ENCODE data around the gene ABI1.
A peak's percentile ranks its signal among the peaks of the same experiment; 100 is the strongest.
"Not testable (repeated sequence)": the region's sequence is repeated elsewhere in the genome, so short reads cannot be mapped to it uniquely, and the experiment has no call there.

ABI1 gene

GRCh38 chr10:26789779-26790178 is 71.0 kb downstream of the ABI1 start:
- H3K27me3 ChIP-seq (ENCODE audit: insufficient read depth, low read length); H3K27ac ChIP-seq (ENCODE audit: low read depth, low read length); H3K36me3 ChIP-seq (ENCODE audit: insufficient read depth, low read length); H2AFZ ChIP-seq (ENCODE audit: low read length, unreplicated experiment); H3K4me1 ChIP-seq (ENCODE audit: control insufficient read depth, insufficient read depth, low read length, unreplicated experiment); H3K4me3 ChIP-seq (ENCODE audit: low read depth, low read length): not testable (repeated sequence)
- H3K79me2 ChIP-seq (ENCODE audit: control insufficient read depth, insufficient read depth, low read length, unreplicated experiment), result peaks cover 33% of the 10 kb centered on the region

- Histone ChIP-seq H3K4me1 (ENCODE audit: control insufficient read depth, insufficient read depth, low read length, unreplicated experiment) (peaks cover 3% of the 10 kb centered on the region), H3K36me3 (ENCODE audit: insufficient read depth, low read length) (no peaks in the 10 kb centered on the region), H3K27ac (ENCODE audit: low read depth, low read length) (no peak overlapping the region), H3K27me3 (ENCODE audit: insufficient read depth, low read length) (no peaks in the 10 kb centered on the region), H2AFZ (ENCODE audit: low read length, unreplicated experiment) (no peak overlapping the region), H3K79me2 (ENCODE audit: control insufficient read depth, insufficient read depth, low read length, unreplicated experiment) (peaks cover 40% of the 10 kb centered on the region), H3K4me3 (ENCODE audit: low read depth, low read length) (no peak overlapping the region)
These were observed 73.4 kb downstream of the ABI1 start for GRCh38 chr10:26787362-26787761.

DNA sequence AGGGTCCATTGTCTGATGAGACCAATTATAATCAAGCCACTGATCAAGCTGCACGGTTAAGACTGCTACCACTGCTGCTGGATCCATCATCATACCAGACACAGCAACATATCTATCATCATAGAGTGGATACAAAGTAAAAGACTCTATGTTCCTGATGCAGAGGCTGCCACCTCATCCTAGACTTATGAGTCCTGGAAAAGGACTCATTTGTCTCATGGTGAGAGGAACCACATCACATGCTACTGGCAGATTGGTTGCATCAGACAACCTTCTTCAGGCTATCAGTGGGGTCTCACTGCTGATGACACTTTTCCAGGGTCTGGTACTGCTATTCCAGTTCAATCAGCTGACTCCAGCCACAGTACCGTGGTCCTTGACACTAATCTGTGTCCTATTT is 79.0 kb downstream of the ABI1 start:
- H3K4me3 ChIP-seq (ENCODE audit: low read depth, low read length), result peak overlapping the region; percentile 30; the same call in 1 of the 2 replicates
- H3K4me1 ChIP-seq (ENCODE audit: control insufficient read depth, insufficient read depth, low read length, unreplicated experiment), result peaks cover 22% of the 10 kb centered on the region
- H3K27me3 ChIP-seq (ENCODE audit: insufficient read depth, low read length), result no peaks in the 10 kb centered on the region
- H2AFZ ChIP-seq (ENCODE audit: low read length, unreplicated experiment), result no peak overlapping the region
- peak overlapping the region; percentile 83 for H3K27ac ChIP-seq (ENCODE audit: low read depth, low read length)
- no peaks in the 10 kb centered on the region; the same call in 1 of the 2 replicates for H3K36me3 ChIP-seq (ENCODE audit: insufficient read depth, low read length)
- H3K79me2 ChIP-seq (ENCODE audit: control insufficient read depth, insufficient read depth, low read length, unreplicated experiment), result peaks cover 60% of the 10 kb centered on the region

DNA sequence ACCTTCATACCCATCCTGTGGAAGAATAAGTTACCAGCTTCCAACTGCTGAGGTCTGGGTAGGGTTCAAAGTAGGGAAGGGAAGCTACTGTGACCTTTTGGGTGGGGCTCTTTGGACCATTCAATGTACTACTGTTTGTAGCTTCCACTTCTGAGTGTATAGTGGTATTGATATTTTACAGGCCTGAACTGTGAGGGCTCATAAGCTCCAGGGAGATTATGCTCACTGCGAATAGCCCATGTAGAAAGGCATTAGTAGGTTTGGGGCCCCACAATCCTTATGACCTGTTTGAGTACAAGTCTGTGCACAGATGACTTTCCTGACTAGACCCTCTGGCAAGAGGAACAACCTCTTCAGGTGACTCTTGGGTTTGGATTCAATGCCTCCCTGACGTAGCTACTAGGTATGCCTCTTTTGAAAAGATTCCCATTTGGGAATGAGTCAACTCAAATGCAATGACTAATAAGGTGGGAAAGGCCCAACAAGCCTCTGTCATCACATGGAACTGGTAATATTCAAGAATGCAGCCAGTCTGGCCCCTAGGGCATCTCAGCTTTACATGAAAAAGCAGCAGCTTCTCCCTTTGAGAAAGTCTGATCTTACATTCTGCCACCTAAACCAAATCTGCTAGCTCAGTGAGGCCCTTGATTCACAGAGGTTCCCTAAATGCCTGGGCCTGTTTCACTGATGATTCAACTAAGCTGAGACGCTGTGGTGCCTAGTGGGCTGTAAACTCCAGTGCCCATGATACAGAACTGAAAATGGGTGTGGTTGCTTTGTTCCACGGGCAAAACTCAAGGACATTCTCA is 79.8 kb downstream of the ABI1 start:
- Histone ChIP-seq H3K27me3 (ENCODE audit: insufficient read depth, low read length) (no peaks in the 10 kb centered on the region), H3K4me3 (ENCODE audit: low read depth, low read length) (peak overlapping the region; percentile 30; the same call in 1 of the 2 replicates), H3K4me1 (ENCODE audit: control insufficient read depth, insufficient read depth, low read length, unreplicated experiment) (peaks cover 22% of the 10 kb centered on the region), H3K36me3 (ENCODE audit: insufficient read depth, low read length) (no peaks in the 10 kb centered on the region; the same call in 1 of the 2 replicates), H3K79me2 (ENCODE audit: control insufficient read depth, insufficient read depth, low read length, unreplicated experiment) (peaks cover 63% of the 10 kb centered on the region), H3K27ac (ENCODE audit: low read depth, low read length) (peak overlapping the region; percentile 83), H2AFZ (ENCODE audit: low read length, unreplicated experiment) (no peak overlapping the region)

- Histone ChIP-seq H3K36me3 (ENCODE audit: insufficient read depth, low read length) (no peaks in the 10 kb centered on the region; the same call in 1 of the 2 replicates), H3K4me1 (ENCODE audit: control insufficient read depth, insufficient read depth, low read length, unreplicated experiment) (peaks cover 22% of the 10 kb centered on the region), H2AFZ (ENCODE audit: low read length, unreplicated experiment) (no peak overlapping the region), H3K79me2 (ENCODE audit: control insufficient read depth, insufficient read depth, low read length, unreplicated experiment) (peaks cover 66% of the 10 kb centered on the region), H3K27ac (ENCODE audit: low read depth, low read length) (peak overlapping the region; percentile 83), H3K27me3 (ENCODE audit: insufficient read depth, low read length) (no peaks in the 10 kb centered on the region), H3K4me3 (ENCODE audit: low read depth, low read length) (no peak overlapping the region)
These were observed 80.5 kb downstream of the ABI1 start for GRCh38 chr10:26780106-26780792.

DNA sequence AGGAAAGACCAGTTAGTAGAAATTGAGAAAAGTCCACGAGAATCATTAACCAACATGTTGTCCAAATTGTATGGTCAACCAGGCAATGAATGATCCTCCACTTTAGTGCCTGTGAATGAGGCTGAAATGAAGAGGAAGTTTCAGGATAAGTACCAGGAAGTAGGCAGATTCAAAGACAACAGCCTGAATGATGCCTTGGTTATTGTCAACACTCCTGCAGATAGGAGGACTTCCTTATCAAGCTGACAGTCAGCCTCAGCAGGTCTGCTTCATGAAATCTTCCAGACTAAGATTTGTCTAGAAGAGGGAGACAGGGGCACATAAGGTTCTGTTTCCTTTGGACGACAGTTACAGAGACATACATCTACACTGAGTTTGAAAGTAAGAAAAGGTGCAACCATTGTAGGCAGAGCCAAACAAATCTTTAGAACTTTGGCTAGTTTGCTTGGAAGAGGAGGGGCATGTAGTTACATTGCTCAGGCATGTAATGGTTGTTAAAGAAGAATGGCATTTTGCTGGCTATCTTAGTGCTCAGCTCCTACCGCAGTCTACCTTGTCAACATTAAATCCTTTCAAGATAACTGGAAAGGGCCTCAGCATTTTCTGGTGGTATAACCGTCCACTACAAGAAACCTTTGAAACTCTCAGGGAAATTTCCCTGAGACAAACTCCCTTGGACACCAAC is 81.4 kb downstream of the ABI1 start:
- Histone ChIP-seq H2AFZ (ENCODE audit: low read length, unreplicated experiment) (no peak overlapping the region), H3K36me3 (ENCODE audit: insufficient read depth, low read length) (no peaks in the 10 kb centered on the region; the same call in 1 of the 2 replicates), H3K27ac (ENCODE audit: low read depth, low read length) (no peak overlapping the region), H3K79me2 (ENCODE audit: control insufficient read depth, insufficient read depth, low read length, unreplicated experiment) (peaks cover 66% of the 10 kb centered on the region), H3K27me3 (ENCODE audit: insufficient read depth, low read length) (no peaks in the 10 kb centered on the region), H3K4me3 (ENCODE audit: low read depth, low read length) (no peak overlapping the region), H3K4me1 (ENCODE audit: control insufficient read depth, insufficient read depth, low read length, unreplicated experiment) (peaks cover 19% of the 10 kb centered on the region)

DNA sequence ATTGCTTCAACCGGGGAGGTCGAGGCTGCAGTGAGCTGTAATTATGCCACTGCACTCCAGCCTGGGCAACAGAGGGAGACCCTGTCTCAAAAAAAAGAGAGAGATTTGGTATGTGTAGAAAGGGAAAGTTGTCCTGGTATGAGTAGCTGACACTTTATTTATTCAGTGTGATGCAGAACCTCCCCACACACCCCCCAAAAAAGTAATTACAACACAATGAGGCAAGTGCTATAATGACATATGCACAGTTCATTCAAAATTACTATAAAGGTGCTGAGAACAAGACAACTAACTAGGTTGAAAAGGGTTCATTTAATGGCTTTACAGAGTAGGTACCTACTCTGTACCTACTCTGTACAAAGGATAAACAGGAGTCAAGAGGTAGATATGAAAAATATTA is 83.1 kb downstream of the ABI1 start:
- H2AFZ ChIP-seq (ENCODE audit: low read length, unreplicated experiment), result no peak overlapping the region
- no peaks in the 10 kb centered on the region; the same call in 1 of the 2 replicates for H3K36me3 ChIP-seq (ENCODE audit: insufficient read depth, low read length)
- H3K4me1 ChIP-seq (ENCODE audit: control insufficient read depth, insufficient read depth, low read length, unreplicated experiment), result peaks cover 19% of the 10 kb centered on the region
- no peak overlapping the region for H3K4me3 ChIP-seq (ENCODE audit: low read depth, low read length)
- peaks cover 54% of the 10 kb centered on the region for H3K79me2 ChIP-seq (ENCODE audit: control insufficient read depth, insufficient read depth, low read length, unreplicated experiment)
- H3K27ac ChIP-seq (ENCODE audit: low read depth, low read length), result no peak overlapping the region
- no peaks in the 10 kb centered on the region for H3K27me3 ChIP-seq (ENCODE audit: insufficient read depth, low read length)

DNA sequence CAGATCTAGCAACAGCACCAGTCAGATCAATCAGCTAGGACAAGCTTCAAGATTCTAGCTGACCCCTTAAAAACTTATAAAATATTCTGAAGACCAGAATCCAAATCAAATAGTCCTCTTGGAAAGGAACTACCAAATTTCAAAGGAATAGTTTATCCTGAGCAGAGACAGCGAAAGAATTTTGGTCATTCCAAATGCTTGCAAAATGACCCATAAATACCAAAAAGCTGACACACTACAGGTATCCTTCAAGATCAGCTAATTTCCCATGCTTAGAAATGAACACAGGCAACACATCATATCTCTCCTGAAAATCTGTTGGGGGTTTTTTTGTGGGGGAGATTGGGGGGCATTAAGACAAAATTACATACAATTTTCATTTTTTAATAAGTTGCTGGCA is 84.5 kb downstream of the ABI1 start:
- Histone ChIP-seq H3K36me3 (ENCODE audit: insufficient read depth, low read length) (no peaks in the 10 kb centered on the region; the same call in 1 of the 2 replicates), H3K27me3 (ENCODE audit: insufficient read depth, low read length) (no peaks in the 10 kb centered on the region), H2AFZ (ENCODE audit: low read length, unreplicated experiment) (no peak overlapping the region), H3K27ac (ENCODE audit: low read depth, low read length) (no peak overlapping the region), H3K4me1 (ENCODE audit: control insufficient read depth, insufficient read depth, low read length, unreplicated experiment) (peaks cover 8% of the 10 kb centered on the region), H3K79me2 (ENCODE audit: control insufficient read depth, insufficient read depth, low read length, unreplicated experiment) (peaks cover 53% of the 10 kb centered on the region), H3K4me3 (ENCODE audit: low read depth, low read length) (no peak overlapping the region)

DNA sequence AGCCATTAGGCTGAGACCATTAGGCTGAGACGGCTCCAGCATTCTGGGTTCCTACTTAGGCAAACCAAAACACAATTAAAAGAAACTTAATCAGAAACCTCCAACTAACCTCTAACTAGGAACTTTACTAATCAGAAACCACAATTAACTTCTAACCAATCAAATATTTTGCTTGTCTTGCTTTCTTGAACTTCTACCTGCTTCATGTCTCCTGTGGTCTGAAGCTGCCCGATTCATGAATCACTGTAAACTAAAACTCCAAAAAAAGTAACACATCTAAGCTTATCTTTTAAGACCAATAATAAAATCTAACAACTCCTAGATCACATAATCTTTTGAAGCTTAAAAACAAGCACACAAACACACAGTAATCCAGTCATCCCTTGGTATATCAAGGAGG is 87.1 kb downstream of the ABI1 start:
- Histone ChIP-seq H2AFZ (ENCODE audit: low read length, unreplicated experiment) (no peak overlapping the region), H3K27me3 (ENCODE audit: insufficient read depth, low read length) (no peaks in the 10 kb centered on the region), H3K79me2 (ENCODE audit: control insufficient read depth, insufficient read depth, low read length, unreplicated experiment) (peaks cover 36% of the 10 kb centered on the region), H3K4me1 (ENCODE audit: control insufficient read depth, insufficient read depth, low read length, unreplicated experiment) (no peaks in the 10 kb centered on the region), H3K27ac (ENCODE audit: low read depth, low read length) (no peak overlapping the region), H3K4me3 (ENCODE audit: low read depth, low read length) (no peak overlapping the region), H3K36me3 (ENCODE audit: insufficient read depth, low read length) (no peaks in the 10 kb centered on the region)

DNA sequence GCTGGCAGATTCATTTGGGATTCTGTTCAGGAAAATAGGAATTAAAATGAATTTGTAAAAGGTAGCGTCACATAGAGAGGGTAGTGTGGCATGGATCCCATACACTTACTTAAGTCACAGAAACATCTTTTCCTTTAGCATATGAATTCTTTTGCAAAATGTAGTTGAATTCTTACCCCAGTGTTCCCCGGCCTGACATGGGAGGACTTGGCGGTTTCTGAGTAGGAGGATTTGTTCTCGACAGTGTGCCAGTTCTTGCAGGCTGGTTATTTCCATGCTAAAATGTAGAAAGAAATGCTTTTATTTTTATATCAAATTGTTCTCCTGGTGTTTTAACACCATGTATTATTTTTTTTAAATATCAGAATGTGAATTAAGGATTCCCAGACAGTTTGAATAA is 90.7 kb downstream of the ABI1 start:
- Histone ChIP-seq H3K36me3 (ENCODE audit: insufficient read depth, low read length) (peaks cover 2% of the 10 kb centered on the region; the same call in 1 of the 2 replicates), H3K27me3 (ENCODE audit: insufficient read depth, low read length) (no peaks in the 10 kb centered on the region), H3K4me3 (ENCODE audit: low read depth, low read length) (no peak overlapping the region), H3K27ac (ENCODE audit: low read depth, low read length) (no peak overlapping the region), H3K4me1 (ENCODE audit: control insufficient read depth, insufficient read depth, low read length, unreplicated experiment) (no peaks in the 10 kb centered on the region), H3K79me2 (ENCODE audit: control insufficient read depth, insufficient read depth, low read length, unreplicated experiment) (peaks cover 18% of the 10 kb centered on the region), H2AFZ (ENCODE audit: low read length, unreplicated experiment) (no peak overlapping the region)
